GM19395 (cell line): ENCODE data around the gene NUMA1.

ENCODE experiments used
- ATAC-seq: cut with Tn5 transposase; IDR thresholded peaks from one replicate; pipeline ENCODE4 v1.9.1; 2021; ENCODE audit warnings: mild to moderate bottlenecking, moderate library complexity; ENCODE audit not compliant: unreplicated experiment

NUMA1 gene

GRCh38 chr11:72066855-72067254 is 13.5 kb downstream of the NUMA1 start:
- no peak for ATAC-seq

- ATAC-seq = no peak
Measured at GRCh38 chr11:72061739-72062396, 18.5 kb downstream of the NUMA1 start.

- no peak for ATAC-seq
Measured at GRCh38 chr11:72058416-72059034, 21.8 kb downstream of the NUMA1 start.

GRCh38 chr11:72048766-72049460 is 31.4 kb downstream of the NUMA1 start:
- no peak for ATAC-seq

- ATAC-seq = no peak
Measured at GRCh38 chr11:72045849-72046248, 34.5 kb downstream of the NUMA1 start.

GRCh38 chr11:72042064-72042745 is 38.1 kb downstream of the NUMA1 start:
- no peak for ATAC-seq

- ATAC-seq = no peak
Measured at GRCh38 chr11:72041364-72042063, 38.8 kb downstream of the NUMA1 start.

GRCh38 chr11:72040491-72041363 is 39.6 kb downstream of the NUMA1 start:
- no peak for ATAC-seq

GRCh38 chr11:72039856-72040401 is 40.4 kb downstream of the NUMA1 start:
- ATAC-seq = no peak

GRCh38 chr11:72039031-72039855 is 41.1 kb downstream of the NUMA1 start:
- ATAC-seq = no peak

GRCh38 chr11:72038491-72038890 is 41.9 kb downstream of the NUMA1 start:
- no peak for ATAC-seq

- no peak for ATAC-seq
Measured at GRCh38 chr11:72037554-72038311, 42.6 kb downstream of the NUMA1 start.

- ATAC-seq = no peak
Measured at GRCh38 chr11:72036687-72037086, 43.7 kb downstream of the NUMA1 start.

- ATAC-seq = no peak
Measured at GRCh38 chr11:72030472-72031045, 49.8 kb downstream of the NUMA1 start.

- ATAC-seq = no peak
Measured at GRCh38 chr11:72026090-72026489, 54.3 kb downstream of the NUMA1 start.

- no peak for ATAC-seq
Measured at GRCh38 chr11:72024069-72024754, 56.1 kb downstream of the NUMA1 start.

GRCh38 chr11:72023335-72023734 is 57.0 kb downstream of the NUMA1 start:
- ATAC-seq = no peak
